Measurements from ENCODE around the gene ATP13A4.

DNA sequence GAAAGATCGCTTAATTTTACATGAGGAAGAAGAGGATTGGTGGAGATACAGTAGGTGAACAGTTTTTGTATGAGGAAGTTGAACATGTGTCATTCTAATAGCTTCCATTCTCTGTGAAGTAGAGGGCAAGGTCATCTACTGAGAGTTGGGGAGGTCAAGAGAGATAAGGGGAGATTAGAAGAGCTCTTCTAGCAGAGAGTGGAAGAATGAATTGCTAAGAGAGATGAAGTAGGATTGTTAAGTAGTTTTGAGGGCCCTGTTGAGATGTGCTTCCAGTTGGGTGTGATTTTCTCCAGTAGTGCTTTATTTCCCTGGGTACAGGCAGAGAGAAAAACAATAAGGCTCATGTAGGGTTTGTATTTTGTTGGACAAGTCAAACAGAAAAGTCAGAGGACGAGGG lies 43.5 kb upstream of the ATP13A4 start:
- TF ChIP-seq, protein P1, sequence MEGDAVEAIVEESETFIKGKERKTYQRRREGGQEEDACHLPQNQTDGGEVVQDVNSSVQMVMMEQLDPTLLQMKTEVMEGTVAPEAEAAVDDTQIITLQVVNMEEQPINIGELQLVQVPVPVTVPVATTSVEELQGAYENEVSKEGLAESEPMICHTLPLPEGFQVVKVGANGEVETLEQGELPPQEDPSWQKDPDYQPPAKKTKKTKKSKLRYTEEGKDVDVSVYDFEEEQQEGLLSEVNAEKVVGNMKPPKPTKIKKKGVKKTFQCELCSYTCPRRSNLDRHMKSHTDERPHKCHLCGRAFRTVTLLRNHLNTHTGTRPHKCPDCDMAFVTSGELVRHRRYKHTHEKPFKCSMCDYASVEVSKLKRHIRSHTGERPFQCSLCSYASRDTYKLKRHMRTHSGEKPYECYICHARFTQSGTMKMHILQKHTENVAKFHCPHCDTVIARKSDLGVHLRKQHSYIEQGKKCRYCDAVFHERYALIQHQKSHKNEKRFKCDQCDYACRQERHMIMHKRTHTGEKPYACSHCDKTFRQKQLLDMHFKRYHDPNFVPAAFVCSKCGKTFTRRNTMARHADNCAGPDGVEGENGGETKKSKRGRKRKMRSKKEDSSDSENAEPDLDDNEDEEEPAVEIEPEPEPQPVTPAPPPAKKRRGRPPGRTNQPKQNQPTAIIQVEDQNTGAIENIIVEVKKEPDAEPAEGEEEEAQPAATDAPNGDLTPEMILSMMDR (IDR thresholded peaks at IDR 0.05) = no peak
- TF ChIP-seq POLR2A (IDR thresholded peaks at IDR 0.05) = no peak

All from right lobe of liver (tissue), 4 donors.